Fibroblast of skin of back (primary cell): ENCODE measurements around the gene LKAAEAR1.

Experiments used
- DNase-seq: peaks from one replicate; pipeline ENCODE4 v3.0.0-alpha.2; 2013

LKAAEAR1 gene

GRCh38 chr20:64077876-64078551, 6.2 kb downstream of the LKAAEAR1 start:
- DNase-seq = no peak

- DNase-seq = no peak
These were observed 6.7 kb downstream of the LKAAEAR1 start for GRCh38 chr20:64077541-64077875.

GRCh38 chr20:64077094-64077493, 7.1 kb downstream of the LKAAEAR1 start:
- DNase-seq = no peak

- no peak for DNase-seq
These were observed 7.9 kb downstream of the LKAAEAR1 start for GRCh38 chr20:64076061-64076997.

- no peak for DNase-seq
These were observed 8.6 kb downstream of the LKAAEAR1 start for GRCh38 chr20:64075556-64075955.

- no peak for DNase-seq
These were observed 9.2 kb downstream of the LKAAEAR1 start for GRCh38 chr20:64074963-64075362.

GRCh38 chr20:64074184-64074789, 9.9 kb downstream of the LKAAEAR1 start:
- DNase-seq = no peak

DNA sequence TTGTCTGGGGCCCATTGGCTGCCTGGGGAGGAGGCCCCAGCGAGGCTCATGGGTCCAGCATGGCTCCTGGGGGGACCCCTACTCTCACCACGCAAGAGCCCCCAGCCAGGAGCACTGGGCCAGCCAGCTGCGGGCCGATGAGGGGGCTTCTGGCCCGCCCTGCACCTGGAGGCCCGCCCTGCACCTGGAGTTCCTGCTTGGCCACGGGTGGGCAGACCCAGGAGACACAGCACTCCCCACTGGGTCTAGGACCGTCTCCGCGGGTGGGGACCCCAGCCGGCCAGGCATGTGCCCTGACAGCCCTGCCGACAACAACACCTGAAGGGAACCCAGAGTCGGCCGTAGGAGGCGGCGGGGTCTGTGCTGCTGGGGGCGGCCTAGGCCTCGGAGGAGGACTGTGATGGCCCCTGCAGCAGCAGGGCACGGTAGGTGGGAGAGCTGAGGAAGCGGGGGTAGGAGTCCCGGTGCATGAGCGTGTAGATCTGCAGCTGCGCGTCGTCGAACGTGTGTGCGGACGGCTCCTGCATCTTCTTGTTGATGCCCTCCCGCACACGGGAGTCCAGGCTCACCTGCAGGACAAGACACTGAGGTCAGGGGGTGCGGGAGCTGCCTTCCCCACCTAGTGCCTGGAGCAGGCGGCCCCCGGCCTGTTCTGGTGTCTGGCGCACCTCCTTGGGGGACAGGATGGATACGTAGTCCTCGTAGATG, 10.6 kb downstream of the LKAAEAR1 start:
- no peak for DNase-seq

DNA sequence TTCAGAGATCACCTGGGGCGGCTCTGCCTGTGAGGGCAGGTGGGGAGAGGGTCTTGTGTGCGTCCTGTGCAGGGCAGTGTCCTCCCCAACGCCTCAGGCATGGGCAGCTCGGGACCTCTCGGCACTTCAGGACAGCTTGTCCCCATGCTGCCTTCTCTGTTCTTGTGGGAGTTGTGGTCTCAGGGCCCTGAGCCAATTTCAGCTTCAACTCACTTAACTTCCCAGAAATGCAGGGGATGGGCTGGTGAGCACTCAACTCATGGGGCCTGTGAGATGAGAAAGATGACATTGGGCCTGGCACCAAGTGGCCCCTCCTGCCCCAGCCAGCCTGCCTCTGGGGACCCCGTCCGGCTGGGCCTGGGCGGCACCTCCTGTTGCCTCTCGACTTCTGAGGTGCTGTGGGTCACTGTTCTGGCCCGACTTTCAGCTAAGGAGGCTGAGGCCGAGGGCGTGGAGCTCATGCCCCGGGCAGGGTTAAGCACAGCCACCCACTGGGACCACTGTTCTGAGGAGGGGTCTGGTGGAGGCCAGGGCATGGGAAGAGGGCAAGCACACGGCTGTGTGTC, 11.6 kb downstream of the LKAAEAR1 start:
- no peak for DNase-seq

DNA sequence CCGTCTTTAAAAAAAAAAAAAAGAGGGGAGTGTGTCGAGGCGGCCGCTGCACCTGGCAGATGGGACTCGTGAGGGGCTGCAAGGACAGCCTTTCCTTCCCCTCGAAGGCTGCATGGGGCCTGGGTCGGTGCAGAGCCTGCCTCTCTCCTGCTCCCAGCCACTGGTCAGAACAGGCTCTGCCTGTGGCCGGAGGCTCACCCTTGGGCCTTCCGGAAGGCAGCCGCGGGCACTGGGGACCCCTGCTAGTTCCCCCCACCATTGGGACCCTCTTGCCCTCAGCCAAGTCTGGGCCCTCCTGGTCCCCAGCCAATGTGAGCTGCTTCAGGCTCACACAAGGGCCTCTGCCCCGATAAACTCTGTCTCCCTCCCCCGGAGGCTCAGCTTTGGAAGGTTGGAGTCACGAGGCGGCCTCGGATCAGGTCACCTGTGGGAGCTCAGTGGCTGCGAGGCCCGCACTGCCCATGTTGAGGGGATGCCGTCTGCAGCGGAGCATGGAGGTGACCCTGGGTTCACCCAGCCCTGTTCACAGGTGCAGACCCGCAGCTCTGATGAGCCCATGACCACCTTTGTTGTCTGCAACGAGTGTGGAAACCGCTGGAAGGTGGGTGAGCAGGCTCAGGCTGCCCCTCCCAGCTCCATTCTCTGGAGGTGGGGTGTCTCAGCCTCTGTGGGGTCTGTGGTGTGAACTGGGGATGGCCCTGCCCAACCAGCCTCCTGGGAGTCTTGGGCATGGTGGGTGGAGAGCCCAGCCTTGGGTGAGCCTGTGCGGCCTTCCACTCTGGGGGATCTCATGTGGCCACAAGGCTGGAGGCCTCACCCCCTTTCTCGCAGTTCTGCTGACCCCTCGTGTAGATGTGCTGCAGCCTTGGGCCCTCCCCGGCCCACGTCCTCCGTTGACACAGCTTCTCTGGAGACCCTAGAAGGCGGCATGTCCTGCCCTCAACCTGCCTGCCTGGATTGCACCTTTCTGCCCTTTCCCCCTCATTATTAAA, 12.6 kb downstream of the LKAAEAR1 start:
- no peak for DNase-seq

DNA sequence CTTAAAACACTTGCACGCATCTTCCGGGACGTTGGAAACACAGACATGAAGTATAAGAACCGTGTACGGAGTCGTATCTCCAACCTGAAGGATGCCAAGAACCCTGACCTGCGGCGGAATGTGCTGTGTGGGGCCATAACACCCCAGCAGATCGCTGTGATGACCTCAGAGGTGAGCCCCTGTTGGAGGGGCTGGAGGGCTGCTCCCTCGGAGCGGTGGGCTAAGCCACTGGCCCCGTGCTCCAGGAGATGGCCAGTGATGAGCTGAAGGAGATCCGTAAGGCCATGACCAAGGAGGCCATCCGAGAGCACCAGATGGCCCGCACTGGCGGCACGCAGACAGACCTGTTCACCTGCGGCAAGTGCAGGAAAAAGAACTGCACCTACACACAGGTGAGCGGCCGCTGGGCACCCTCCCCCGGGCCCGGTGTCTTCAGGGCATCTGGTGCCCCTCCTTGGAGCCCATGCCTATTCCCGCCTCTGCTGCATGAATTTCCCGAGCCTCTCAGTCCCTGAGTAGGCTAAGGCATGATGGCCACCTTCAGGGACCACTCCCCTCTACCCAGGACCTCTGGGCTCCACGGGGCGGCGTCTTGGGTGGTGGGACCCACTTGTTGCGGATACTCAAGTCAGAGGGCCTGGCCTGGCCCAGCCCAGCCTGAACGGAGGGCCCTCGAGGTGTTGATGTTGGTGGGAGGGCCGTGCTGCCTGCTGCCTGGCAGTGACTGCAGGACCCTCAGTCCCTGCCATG, 13.8 kb downstream of the LKAAEAR1 start:
- DNase-seq = no peak

DNA sequence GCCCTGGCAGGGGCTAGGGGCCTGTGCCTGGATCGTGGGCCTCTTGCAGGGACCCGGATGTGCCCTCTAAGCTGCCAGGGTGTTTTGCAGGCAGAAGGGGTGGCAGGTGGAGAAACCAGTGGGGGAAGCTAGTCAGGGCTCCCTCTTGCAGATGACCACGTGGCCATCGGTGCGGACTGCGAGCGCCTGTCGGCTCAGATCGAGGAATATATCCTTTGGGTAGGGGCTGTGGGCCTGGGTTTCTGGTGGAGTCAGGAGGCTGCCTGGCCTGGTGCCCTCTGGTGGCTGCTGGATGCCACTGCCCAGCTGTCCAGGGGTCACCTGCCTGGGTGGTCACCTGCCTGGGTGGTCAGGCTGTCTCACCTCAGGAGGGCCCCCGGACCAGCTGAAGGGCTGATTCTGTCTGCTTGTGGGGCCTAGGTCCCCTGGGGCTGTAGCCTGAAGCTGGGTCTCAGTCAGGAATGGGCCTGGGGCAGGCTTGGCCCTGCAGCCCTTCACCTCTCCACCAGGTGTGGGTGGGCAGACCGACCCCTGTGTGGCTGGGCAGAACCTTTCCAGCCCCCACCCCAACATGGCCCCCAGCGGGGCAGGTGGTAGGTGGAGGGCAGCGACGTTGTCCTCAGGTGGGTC, 14.5 kb downstream of the LKAAEAR1 start:
- no peak for DNase-seq

- no peak for DNase-seq
These were observed 15.0 kb downstream of the LKAAEAR1 start for GRCh38 chr20:64069209-64069613.

DNA sequence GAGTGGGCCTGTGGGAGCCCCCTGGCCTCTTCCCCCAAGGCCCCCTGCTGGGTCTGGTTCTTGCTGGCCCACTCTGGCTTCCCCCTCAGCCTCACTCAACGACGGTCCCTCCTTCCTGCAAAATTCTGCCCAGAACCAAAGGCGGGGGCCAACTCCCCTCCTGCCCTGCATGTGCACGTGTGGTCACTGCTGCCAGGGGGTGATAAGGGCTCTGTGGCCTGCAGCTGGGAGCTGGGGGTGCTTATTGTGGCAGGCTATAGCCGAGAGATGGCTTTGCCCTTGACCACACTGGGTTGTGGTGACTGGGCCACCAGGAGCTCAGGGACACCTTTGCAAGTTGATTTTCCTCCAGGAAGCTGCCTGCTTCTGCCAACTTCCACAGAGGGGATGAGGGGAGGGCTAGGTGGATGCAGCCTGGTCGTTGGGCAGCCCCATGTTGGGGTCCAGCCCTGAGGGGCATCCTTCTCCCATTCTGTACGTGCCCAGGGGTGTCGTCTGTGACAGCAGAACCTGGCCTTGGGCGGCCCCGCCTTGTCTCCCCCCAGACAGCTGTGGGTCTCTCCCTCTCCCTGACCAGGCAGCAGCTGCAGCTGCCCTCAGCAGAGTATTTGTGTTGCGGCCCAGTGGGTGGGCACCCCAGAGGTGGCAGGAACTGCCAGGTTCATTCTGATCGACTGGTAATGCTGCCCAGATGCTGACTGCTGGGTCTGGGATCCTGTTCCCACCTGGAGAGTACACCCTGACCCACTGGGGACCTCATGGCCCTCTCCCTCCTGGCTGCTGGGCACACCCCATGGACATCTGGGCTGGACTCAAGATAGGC, 15.6 kb downstream of the LKAAEAR1 start:
- no peak for DNase-seq

DNA sequence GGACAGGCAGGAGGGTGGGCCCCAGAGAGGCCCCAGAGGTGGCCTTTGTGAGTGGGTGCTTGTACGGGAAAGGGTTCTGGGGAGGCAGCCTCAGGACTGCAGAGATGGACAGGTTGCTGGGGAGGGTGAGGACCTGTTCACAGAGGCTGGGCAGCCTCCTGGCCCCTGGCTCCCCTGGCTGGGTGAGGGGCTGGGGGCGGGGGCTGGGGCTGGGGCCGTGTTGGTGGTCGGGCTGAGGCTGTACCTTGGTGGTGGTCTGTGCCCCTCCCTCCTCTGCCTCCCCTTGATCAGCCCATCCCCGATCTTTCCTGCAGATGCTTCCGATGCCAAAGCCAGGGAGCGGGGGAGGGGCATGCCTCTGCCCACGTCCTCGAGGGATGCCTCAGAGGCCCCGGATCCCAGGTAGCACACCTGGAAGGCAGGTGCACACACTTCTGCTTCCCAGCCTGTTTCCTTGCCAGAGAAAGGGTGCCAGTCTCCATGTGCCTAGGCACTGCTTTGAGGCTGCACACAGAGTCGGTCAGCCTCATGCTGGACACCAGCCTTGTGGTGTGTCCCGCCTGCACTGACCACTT, 16.4 kb downstream of the LKAAEAR1 start:
- DNase-seq = no peak

GRCh38 chr20:64067005-64067632, 17.1 kb downstream of the LKAAEAR1 start:
- DNase-seq = no peak

DNA sequence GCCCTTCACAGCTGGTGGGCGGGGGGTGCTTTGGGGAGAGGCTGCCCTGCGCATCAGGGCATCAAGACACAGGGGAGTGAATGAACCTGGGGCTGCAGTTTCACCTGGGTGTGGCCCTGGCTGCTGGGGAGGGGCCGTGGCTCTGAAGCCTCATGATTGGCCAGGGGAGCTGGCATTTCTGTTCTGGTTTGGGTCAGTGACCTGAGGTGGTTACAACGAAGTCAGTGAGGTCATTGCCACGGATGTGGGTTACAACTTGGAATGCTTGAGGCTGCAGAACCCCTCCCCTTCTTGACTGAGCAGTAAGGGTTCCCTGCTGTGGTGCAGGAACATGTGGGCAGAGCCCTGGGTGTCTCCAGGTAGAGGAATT, 18.2 kb downstream of the LKAAEAR1 start:
- peak; percentile 69 for DNase-seq
